BLaER1 treated with 17β-estradiol and CSF1 and Interleukin-3, amounts not matched to agents 10 nM and 100 nM (cell line): ENCODE measurements around the gene SUMF2.
A peak's percentile ranks its signal among the peaks of the same experiment; 100 is the strongest.
"Not testable (repeated sequence)": the region's sequence is repeated elsewhere in the genome, so short reads cannot be mapped to it uniquely, and the experiment has no call there.

Experiments
- H3K27ac ChIP-seq, 11 experiments: shearing (Covaris generic); formaldehyde crosslinking; 2 replicates each; pipeline ENCODE4 v1.8.1; 2022
- H3K27me3 ChIP-seq, 11 experiments: shearing (Covaris generic); formaldehyde crosslinking; 2 replicates each; pipeline ENCODE4 v1.8.1; 2022
- H3K36me3 ChIP-seq, 11 experiments: shearing (Covaris generic); formaldehyde crosslinking; 2 replicates each; pipeline ENCODE4 v1.8.1; 2022
- H3K4me1 ChIP-seq, 10 experiments: shearing (Covaris generic); formaldehyde crosslinking; 2 replicates each; pipeline ENCODE4 v1.8.1; 2022
- H3K4me2 ChIP-seq, 11 experiments: shearing (Covaris generic); formaldehyde crosslinking; 2 replicates each; pipeline ENCODE4 v1.8.1; 2022
- H3K4me3 ChIP-seq, 10 experiments: shearing (Covaris generic); formaldehyde crosslinking; 2 replicates each; pipeline ENCODE4 v1.8.1; 2022
- H3K9ac ChIP-seq, 11 experiments: shearing (Covaris generic); formaldehyde crosslinking; 2 replicates each; pipeline ENCODE4 v1.8.1; 2022
- H3K9me3 ChIP-seq, 11 experiments: shearing (Covaris generic); formaldehyde crosslinking; replicated peaks in 1 of 11; 2 replicates each; pipeline ENCODE4 v1.8.1; 2022
- H4K20me1 ChIP-seq, 11 experiments: shearing (Covaris generic); formaldehyde crosslinking; 2 replicates each; pipeline ENCODE4 v1.8.1; 2022
- Cebpa-rat ChIP-seq, 11 experiments: shearing (Covaris generic); IDR thresholded peaks; 2 replicates each; pipeline ENCODE4 v1.8.1; 2022

Gene SUMF2

GRCh38 chr7:56033671-56034432, 30.2 kb upstream of the SUMF2 start:
- Histone ChIP-seq H3K27me3 (no peaks in the 10 kb centered on the region), H3K4me1 (peaks cover 16 to 33% (median 29%) of the 10 kb centered on the region in 10 experiments), H3K4me2 (peak overlapping the region; percentile 77 to 95 (median 83)), H4K20me1 (no peaks in the 10 kb centered on the region; a peak in 1 of 22 replicates), H3K27ac (peak overlapping the region in 10 of 11 experiments; percentile 43 to 70 (median 58); a peak in 20 of 22 replicates), H3K9ac (peak overlapping the region; percentile 62 to 81 (median 72)), H3K4me3 (peak overlapping the region; percentile 61 to 78 (median 70)), H3K36me3 (peaks cover 18 to 42% (median 26%) of the 10 kb centered on the region in 11 experiments), H3K9me3 (no peaks in the 10 kb centered on the region)
- peak in 7 of 11 experiments; percentile 42 to 91 (median 75); a peak in 12 of 22 replicates for TF ChIP-seq Cebpa-rat (IDR thresholded peaks at IDR 0.05)

- Histone ChIP-seq H3K9me3 (no peaks in the 10 kb centered on the region), H3K36me3 (peaks cover 7 to 51% (median 28%) of the 10 kb centered on the region in 11 experiments; a peak in 21 of 22 replicates)
Observed at GRCh38 chr7:56040730-56041129, 23.4 kb upstream of the SUMF2 start.

GRCh38 chr7:56045758-56046157, 18.3 kb upstream of the SUMF2 start:
- H3K27ac ChIP-seq: 0 out of 22 replicates have a peak overlapping the region, but pooled peaks of 1 of the 11 experiments have one; percentile 24

More at GRCh38 chr7:56040730-56041129, 23.4 kb upstream of the SUMF2 start:
- no peak for TF ChIP-seq Cebpa-rat (IDR thresholded peaks at IDR 0.05)
- Histone ChIP-seq H3K4me1 (peaks cover 0 to 8% (median 0%) of the 10 kb centered on the region in 10 experiments; a peak in 3 of 20 replicates), H3K4me2 (no peak overlapping the region), H3K27ac (no peak overlapping the region), H4K20me1 (no peaks in the 10 kb centered on the region), H3K4me3 (no peak overlapping the region), H3K27me3 (no peaks in the 10 kb centered on the region), H3K9ac (no peak overlapping the region)

GRCh38 chr7:56046721-56047445, 17.2 kb upstream of the SUMF2 start:
- no peak for TF ChIP-seq Cebpa-rat (IDR thresholded peaks at IDR 0.05)
- H3K9ac ChIP-seq: no peak overlapping the region
- peaks cover 0 to 2% (median 0%) of the 10 kb centered on the region in 11 experiments; a peak in 3 of 22 replicates for H4K20me1 ChIP-seq
- no peak overlapping the region for H3K4me3 ChIP-seq
- H3K27me3 ChIP-seq: no peaks in the 10 kb centered on the region
- H3K4me1 ChIP-seq: peaks cover 10 to 22% (median 14%) of the 10 kb centered on the region in 10 experiments
- H3K9me3 ChIP-seq: no peaks in the 10 kb centered on the region
- H3K27ac ChIP-seq: no peak overlapping the region
- H3K4me2 ChIP-seq: no peak overlapping the region
- H3K36me3 ChIP-seq: peaks cover 0 to 32% (median 14%) of the 10 kb centered on the region in 11 experiments; a peak in 17 of 22 replicates

More at GRCh38 chr7:56045758-56046157, 18.3 kb upstream of the SUMF2 start:
- Histone ChIP-seq H3K4me1 (peaks cover 10 to 22% (median 14%) of the 10 kb centered on the region in 10 experiments), H3K4me2 (peak overlapping the region in 2 of 11 experiments; percentile 41 to 42; a peak in 3 of 22 replicates), H3K36me3 (peaks cover 4 to 42% (median 22%) of the 10 kb centered on the region in 11 experiments; a peak in 20 of 22 replicates)
- not testable (repeated sequence) for H3K9me3 ChIP-seq, H3K27me3 ChIP-seq, H3K4me3 ChIP-seq, H4K20me1 ChIP-seq, H3K9ac ChIP-seq

- H3K27me3 ChIP-seq, H3K9ac ChIP-seq, H3K9me3 ChIP-seq, H3K4me2 ChIP-seq, H3K27ac ChIP-seq, H3K4me3 ChIP-seq, H4K20me1 ChIP-seq: not testable (repeated sequence)
- peaks cover 10 to 24% (median 16%) of the 10 kb centered on the region in 10 experiments for H3K4me1 ChIP-seq
- H3K36me3 ChIP-seq: peaks cover 0 to 26% (median 9%) of the 10 kb centered on the region in 11 experiments; a peak in 19 of 22 replicates
Observed at GRCh38 chr7:56047446-56048116, 16.5 kb upstream of the SUMF2 start.

- Histone ChIP-seq H3K4me2 (no peak overlapping the region), H3K27me3 (no peaks in the 10 kb centered on the region), H3K9ac (no peak overlapping the region), H3K4me3 (no peak overlapping the region), H3K36me3 (peaks cover 5 to 27% (median 10%) of the 10 kb centered on the region in 11 experiments), H3K27ac (no peak overlapping the region), H3K4me1 (peaks cover 16 to 30% (median 22%) of the 10 kb centered on the region in 10 experiments), H4K20me1 (peaks cover 0 to 15% (median 6%) of the 10 kb centered on the region in 11 experiments; a peak in 14 of 22 replicates), H3K9me3 (no peaks in the 10 kb centered on the region)
- TF ChIP-seq Cebpa-rat (IDR thresholded peaks at IDR 0.05): no peak
Observed at GRCh38 chr7:56048245-56048644, 15.8 kb upstream of the SUMF2 start.

- Histone ChIP-seq H3K4me1 (peaks cover 21 to 36% (median 27%) of the 10 kb centered on the region in 10 experiments), H4K20me1 (peaks cover 0 to 20% (median 11%) of the 10 kb centered on the region in 11 experiments; a peak in 15 of 22 replicates), H3K36me3 (peaks cover 10 to 30% (median 15%) of the 10 kb centered on the region in 11 experiments)
- H3K27ac ChIP-seq, H3K9me3 ChIP-seq, H3K27me3 ChIP-seq, H3K4me2 ChIP-seq, H3K4me3 ChIP-seq, H3K9ac ChIP-seq: not testable (repeated sequence)
Observed at GRCh38 chr7:56048763-56049162, 15.3 kb upstream of the SUMF2 start.

- peaks cover 32 to 41% (median 36%) of the 10 kb centered on the region in 11 experiments for H3K36me3 ChIP-seq
- H3K9ac ChIP-seq: peak overlapping the region; percentile 88 to 99 (median 96)
- TF ChIP-seq Cebpa-rat (IDR thresholded peaks at IDR 0.05): no peak
- H3K4me2 ChIP-seq: peak overlapping the region; percentile 67 to 94 (median 85)
- peaks cover 0 to 42% (median 31%) of the 10 kb centered on the region in 11 experiments; a peak in 18 of 22 replicates for H4K20me1 ChIP-seq
- H3K4me1 ChIP-seq: peaks cover 38 to 54% (median 44%) of the 10 kb centered on the region in 10 experiments
- no peaks in the 10 kb centered on the region for H3K27me3 ChIP-seq
- peak overlapping the region; percentile 81 to 99 (median 95) for H3K27ac ChIP-seq
- peak overlapping the region; percentile 82 to 100 (median 96) for H3K4me3 ChIP-seq
- no peaks in the 10 kb centered on the region for H3K9me3 ChIP-seq
Observed at GRCh38 chr7:56051053-56051338, 13.1 kb upstream of the SUMF2 start.
